Measurements from ENCODE around the gene POC1B.

The POC1B gene

GRCh38 chr12:89379839-89380467, 145.9 kb downstream of the POC1B start:
- no peak for DNase-seq

GRCh38 chr12:89379148-89379838, 146.6 kb downstream of the POC1B start:
- DNase-seq: no peak

- DNase-seq: no peak
These were observed 149.0 kb downstream of the POC1B start for GRCh38 chr12:89376844-89377243.

GRCh38 chr12:89376202-89376529, 149.7 kb downstream of the POC1B start:
- DNase-seq: no peak

GRCh38 chr12:89373763-89374572, 151.9 kb downstream of the POC1B start:
- DNase-seq: no peak

- no peak for DNase-seq
These were observed 153.1 kb downstream of the POC1B start for GRCh38 chr12:89372584-89373370.

- DNase-seq: no peak
These were observed 155.0 kb downstream of the POC1B start for GRCh38 chr12:89370850-89371249.

GRCh38 chr12:89370421-89370831, 155.4 kb downstream of the POC1B start:
- DNase-seq: no peak
